LNCAP (cell line): ENCODE data around the gene PRODH.

Source experiments
- TF ChIP-seq, protein P1 (sequence below): fragments of 450-650 bp; IDR thresholded peaks from 2 replicates; pipeline ENCODE4 v1.5.1; 2017; ENCODE audit warnings: mild to moderate bottlenecking

PRODH gene

GRCh38 chr22:18927573-18927972 is 8.5 kb downstream of the PRODH start:
- TF ChIP-seq, protein P1, sequence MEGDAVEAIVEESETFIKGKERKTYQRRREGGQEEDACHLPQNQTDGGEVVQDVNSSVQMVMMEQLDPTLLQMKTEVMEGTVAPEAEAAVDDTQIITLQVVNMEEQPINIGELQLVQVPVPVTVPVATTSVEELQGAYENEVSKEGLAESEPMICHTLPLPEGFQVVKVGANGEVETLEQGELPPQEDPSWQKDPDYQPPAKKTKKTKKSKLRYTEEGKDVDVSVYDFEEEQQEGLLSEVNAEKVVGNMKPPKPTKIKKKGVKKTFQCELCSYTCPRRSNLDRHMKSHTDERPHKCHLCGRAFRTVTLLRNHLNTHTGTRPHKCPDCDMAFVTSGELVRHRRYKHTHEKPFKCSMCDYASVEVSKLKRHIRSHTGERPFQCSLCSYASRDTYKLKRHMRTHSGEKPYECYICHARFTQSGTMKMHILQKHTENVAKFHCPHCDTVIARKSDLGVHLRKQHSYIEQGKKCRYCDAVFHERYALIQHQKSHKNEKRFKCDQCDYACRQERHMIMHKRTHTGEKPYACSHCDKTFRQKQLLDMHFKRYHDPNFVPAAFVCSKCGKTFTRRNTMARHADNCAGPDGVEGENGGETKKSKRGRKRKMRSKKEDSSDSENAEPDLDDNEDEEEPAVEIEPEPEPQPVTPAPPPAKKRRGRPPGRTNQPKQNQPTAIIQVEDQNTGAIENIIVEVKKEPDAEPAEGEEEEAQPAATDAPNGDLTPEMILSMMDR = no peak

DNA sequence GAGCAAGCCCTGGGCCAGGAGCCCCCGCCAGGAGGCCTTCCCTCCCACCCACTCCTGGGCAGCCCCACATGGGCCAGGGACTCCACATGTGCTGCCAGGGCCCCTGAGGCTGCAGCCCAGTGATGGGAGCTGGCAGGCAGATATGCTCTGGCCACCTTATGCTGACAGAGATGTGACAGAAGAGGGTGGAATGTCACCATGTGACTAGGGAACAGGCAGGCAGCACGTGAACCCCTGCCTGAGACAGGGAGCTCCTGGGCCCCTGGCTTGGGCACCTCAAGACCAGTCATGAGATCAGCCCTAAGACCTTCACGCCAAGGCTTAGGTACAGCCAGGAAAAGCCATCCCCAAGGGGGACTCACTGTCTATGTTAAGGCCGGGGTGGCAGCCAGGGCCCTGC is 9.1 kb downstream of the PRODH start:
- TF ChIP-seq, protein P1 = no peak

- TF ChIP-seq, protein P1 = no peak
Measured at GRCh38 chr22:18925368-18926064, 10.6 kb downstream of the PRODH start.

- TF ChIP-seq, protein P1 = no peak
Measured at GRCh38 chr22:18909556-18909955, 26.5 kb downstream of the PRODH start.

- TF ChIP-seq, protein P1 = no peak
Measured at GRCh38 chr22:18906896-18907295, 29.2 kb downstream of the PRODH start.

GRCh38 chr22:18905540-18906409 is 30.3 kb downstream of the PRODH start, which contains the start of gene DGCR6:
Gene DGCR6, plus strand, starts transcription at chr22:18906320. Its CDS starts 55 bp downstream, at chr22:18906375.
- TF ChIP-seq, protein P1 = no peak

GRCh38 chr22:18888115-18888514 is 48.0 kb downstream of the PRODH start:
- TF ChIP-seq, protein P1 = no peak
